OCI-LY7 (cell line): ENCODE results near the gene HLA-E. TPM values are rescaled to one million over a fixed set of nuclear protein-coding genes. Genes with fewer than 3 reads are reported as not detected.

ENCODE experiments used
- BruUV-seq: library from RNA; stranded (reverse); fragments of 400-500 nt; replicated peaks from 2 replicates; lab custom pipeline; 2021; lab: Mats Ljungman, UMichigan
- CTCF ChIA-PET: fragments of 300-600 bp; sonication (Branson Sonifier 250); formaldehyde crosslinking; loops from one replicate; lab custom pipeline; 2022; ENCODE audit warnings: antibody characterized with exemption; ENCODE audit not compliant: unreplicated experiment; lab: Charles Lee
- POLR2A ChIA-PET: fragments of 300-600 bp; sonication (Branson Sonifier 250); formaldehyde crosslinking; loops from one replicate; lab custom pipeline; 2022; ENCODE audit warnings: antibody characterized with exemption; lab: Charles Lee
- DNase-seq: peaks from one replicate; pipeline ENCODE4 v3.0.0-alpha.2; 2015; ENCODE audit warnings: low spot score
- H2AFZ ChIP-seq: fragments of 200-600 bp; sonication (generic), shearing (Covaris generic); 2 replicates; pipeline ENCODE4 v1.6.1; 2014; ENCODE audit warnings: mild to moderate bottlenecking, antibody characterized with exemption, low read length, moderate library complexity
- H3K27ac ChIP-seq: fragments of 200-600 bp; sonication (generic); 2 replicates; pipeline ENCODE4 v1.5.1; 2014; ENCODE audit warnings: mixed run types, low read depth, mild to moderate bottlenecking, moderate library complexity, low read length, inconsistent platforms; ENCODE audit not compliant: poor library complexity, severe bottlenecking
- H3K36me3 ChIP-seq: fragments of 200-600 bp; sonication (generic); 2 replicates; pipeline ENCODE4 v1.6.1; 2014; ENCODE audit warnings: mild to moderate bottlenecking, antibody characterized with exemption, low read length, moderate library complexity, mixed read lengths; ENCODE audit not compliant: insufficient read depth
- H3K4me1 ChIP-seq: fragments of 200-600 bp; sonication (generic); 2 replicates; pipeline ENCODE4 v1.5.1; 2014; ENCODE audit warnings: mild to moderate bottlenecking, low read length; ENCODE audit not compliant: insufficient read depth, poor library complexity, severe bottlenecking
- H3K4me2 ChIP-seq: fragments of 200-600 bp; sonication (generic); 2 replicates; pipeline ENCODE4 v1.6.1; 2014; ENCODE audit warnings: mild to moderate bottlenecking, low read length
- H3K4me3 ChIP-seq: fragments of 200-600 bp; sonication (generic); 2 replicates; pipeline ENCODE4 v1.5.1; 2014; ENCODE audit warnings: mild to moderate bottlenecking, low read depth, low read length; ENCODE audit not compliant: poor library complexity, severe bottlenecking
- H3K79me2 ChIP-seq: fragments of 200-600 bp; sonication (generic); 2 replicates; pipeline ENCODE4 v1.6.1; 2016; ENCODE audit warnings: low read depth, mild to moderate bottlenecking, low read length, moderate library complexity, mixed read lengths; ENCODE audit not compliant: insufficient read depth
- H3K9me2 ChIP-seq: fragments of 200-600 bp; sonication (generic); 2 replicates; pipeline ENCODE4 v1.6.1; 2016; ENCODE audit warnings: mild to moderate bottlenecking, low read length, mixed read lengths; ENCODE audit not compliant: insufficient read depth
- H3K9me3 ChIP-seq: fragments of 200-600 bp; sonication (generic); 2 replicates; pipeline ENCODE4 v1.6.1; 2014; ENCODE audit warnings: mild to moderate bottlenecking, mixed run types, low read length, mixed read lengths
- H4K20me1 ChIP-seq: fragments of 200-600 bp; sonication (generic); 2 replicates; pipeline ENCODE4 v1.6.1; 2014; ENCODE audit warnings: mild to moderate bottlenecking, antibody characterized with exemption, low read length, moderate library complexity, mixed read lengths; ENCODE audit not compliant: insufficient read depth
- EZH2phosphoT487 ChIP-seq: fragments of 200-600 bp; sonication (generic); IDR thresholded peaks from 2 replicates; pipeline ENCODE4 v1.6.1; 2018; ENCODE audit warnings: low read depth, borderline replicate concordance, mild to moderate bottlenecking, mixed run types, antibody characterized with exemption, low read length, moderate library complexity, mixed read lengths
- intact Hi-C: fragments of 100-400 bp; cut with micrococcal nuclease; formaldehyde crosslinking; loops from one replicate; pipeline ENCODE4 v1.10.0; 2022; ENCODE audit not compliant: unreplicated experiment
- total RNA-seq, 2 experiments: library from RNA; depleted of rRNA in 1 of 2; stranded (reverse); fragments of >200 nt in 1 of 2; shearing (Covaris generic) in 1 of 2; gene quantifications; 2 replicates each; pipeline ENCODE4 v1.2.3, GENCODE V29; 2014 to 2022
- TF ChIP-seq, protein P1 (sequence below): fragments of 200-600 bp; sonication (generic); conservative IDR thresholded peaks from 2 replicates; pipeline ENCODE4 v1.5.1; 2014; ENCODE audit warnings: mild to moderate bottlenecking, antibody characterized with exemption, low read length, moderate library complexity, mixed read lengths

Gene HLA-E
- total RNA-seq, 2 experiments from 2014 or later: 123 to 131 TPM

DNA sequence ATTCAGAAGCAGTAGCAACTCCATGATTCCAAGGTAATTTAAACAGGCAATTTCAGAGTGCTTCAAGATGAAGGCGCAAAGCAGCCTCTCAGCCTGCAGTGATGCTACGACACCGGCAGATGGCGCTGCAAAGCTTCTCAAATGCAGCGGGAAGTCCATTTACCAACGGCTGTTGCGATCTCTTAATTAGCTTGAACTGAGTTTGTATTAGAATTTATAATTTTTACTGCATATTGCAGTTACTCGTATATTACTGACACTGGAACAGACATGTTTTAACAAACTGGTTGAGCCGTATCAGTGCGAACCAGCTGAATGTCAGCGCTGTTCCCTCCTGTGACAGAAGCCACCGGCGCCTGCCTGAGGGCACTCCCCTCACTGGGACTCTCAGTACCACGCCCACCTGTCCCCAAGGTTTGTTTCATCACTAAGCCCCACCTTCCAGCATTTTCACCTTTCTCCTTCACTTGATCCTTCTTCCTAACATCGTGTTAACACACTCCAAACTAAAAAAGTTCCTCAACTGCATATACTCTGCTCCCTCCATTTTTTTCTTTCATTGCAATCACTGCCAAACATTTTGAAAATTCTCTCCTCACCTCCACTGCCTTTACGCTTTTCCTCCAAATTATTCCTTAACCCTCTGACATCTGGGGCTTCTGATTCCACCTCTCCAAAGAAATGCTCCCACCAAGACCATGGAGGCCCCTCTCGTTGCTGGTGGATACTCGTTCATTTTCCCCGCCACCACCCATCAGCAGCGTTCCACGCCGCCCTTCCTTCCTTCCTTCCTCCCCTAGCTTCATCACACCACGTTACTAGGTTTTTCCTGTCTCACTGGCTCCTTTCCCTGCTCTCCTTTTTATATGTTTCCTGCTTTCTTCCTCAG, 52.5 kb downstream of the HLA-E start:
- DNase-seq: peak; percentile 87
- Histone ChIP-seq H2AFZ (peak overlapping the region; percentile 37; the same call in 1 of the 2 replicates), H3K79me2 (no peaks in the 10 kb centered on the region), H3K36me3 (peaks cover 30% of the 10 kb centered on the region), H3K9me3 (no peaks in the 10 kb centered on the region), H3K9me2 (no peaks in the 10 kb centered on the region), H4K20me1 (no peaks in the 10 kb centered on the region), H3K4me1 (peaks cover 15% of the 10 kb centered on the region), H3K4me3 (peak overlapping the region; percentile 46), H3K27ac (peak overlapping the region; percentile 20), H3K4me2 (peak overlapping the region; percentile 64)
- ChIA-PET CTCF (interaction anchor here (0.6 to 1.6 kb wide), 6 partner anchors 9 to 143 kb away, joined by 3 to 7 read pairs (median 4); no protein-coding TSS in a partner anchor), POLR2A (interaction anchor here (0.7 to 1.4 kb wide), 4 partner anchors 38 to 74 kb away, joined by 3 to 5 read pairs (median 3); no protein-coding TSS in a partner anchor)
- intact Hi-C loops: loop anchor here (1.0 to 5.0 kb wide), 4 partner anchors 55 to 191 kb away; partner anchors contain the start of gene DHX16
- TF ChIP-seq, protein P1, sequence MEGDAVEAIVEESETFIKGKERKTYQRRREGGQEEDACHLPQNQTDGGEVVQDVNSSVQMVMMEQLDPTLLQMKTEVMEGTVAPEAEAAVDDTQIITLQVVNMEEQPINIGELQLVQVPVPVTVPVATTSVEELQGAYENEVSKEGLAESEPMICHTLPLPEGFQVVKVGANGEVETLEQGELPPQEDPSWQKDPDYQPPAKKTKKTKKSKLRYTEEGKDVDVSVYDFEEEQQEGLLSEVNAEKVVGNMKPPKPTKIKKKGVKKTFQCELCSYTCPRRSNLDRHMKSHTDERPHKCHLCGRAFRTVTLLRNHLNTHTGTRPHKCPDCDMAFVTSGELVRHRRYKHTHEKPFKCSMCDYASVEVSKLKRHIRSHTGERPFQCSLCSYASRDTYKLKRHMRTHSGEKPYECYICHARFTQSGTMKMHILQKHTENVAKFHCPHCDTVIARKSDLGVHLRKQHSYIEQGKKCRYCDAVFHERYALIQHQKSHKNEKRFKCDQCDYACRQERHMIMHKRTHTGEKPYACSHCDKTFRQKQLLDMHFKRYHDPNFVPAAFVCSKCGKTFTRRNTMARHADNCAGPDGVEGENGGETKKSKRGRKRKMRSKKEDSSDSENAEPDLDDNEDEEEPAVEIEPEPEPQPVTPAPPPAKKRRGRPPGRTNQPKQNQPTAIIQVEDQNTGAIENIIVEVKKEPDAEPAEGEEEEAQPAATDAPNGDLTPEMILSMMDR: peak; percentile 100
- TF ChIP-seq EZH2phosphoT487: no peak
- BruUV-seq: no TSS peak

DNA sequence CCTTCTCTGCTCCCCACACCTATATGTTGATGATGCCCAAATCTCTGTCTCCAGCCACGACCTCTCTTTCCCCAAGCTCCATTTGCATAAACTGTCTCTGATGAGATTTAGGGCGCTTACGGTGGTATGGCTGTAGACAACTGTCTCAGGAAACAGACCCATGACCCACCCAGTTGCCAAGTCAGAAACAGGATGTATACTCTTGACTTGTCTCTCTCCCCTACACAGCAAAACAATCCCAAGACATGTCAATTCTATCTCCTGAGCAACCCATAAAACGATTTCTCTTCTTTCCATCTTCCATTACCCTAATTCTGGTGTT, 53.1 kb downstream of the HLA-E start:
- intact Hi-C loops: loop anchor here (5.0 kb wide), 2 partner anchors 130 to 190 kb away; partner anchors contain the start of gene DHX16
- peak overlapping the region; percentile 37; the same call in 1 of the 2 replicates for H2AFZ ChIP-seq
- H3K79me2 ChIP-seq: no peaks in the 10 kb centered on the region
- peak; percentile 61 for DNase-seq
- H3K4me2 ChIP-seq: peak overlapping the region; percentile 64
- CTCF ChIA-PET: interaction anchor here (1.6 kb wide), 1 partner anchor 60 kb away, joined by 7 read pairs; no protein-coding TSS in a partner anchor
- H4K20me1 ChIP-seq: no peaks in the 10 kb centered on the region
- H3K36me3 ChIP-seq: peaks cover 36% of the 10 kb centered on the region
- H3K4me3 ChIP-seq: peak overlapping the region; percentile 46
- peaks cover 15% of the 10 kb centered on the region for H3K4me1 ChIP-seq
- no peaks in the 10 kb centered on the region for H3K9me3 ChIP-seq
- TF ChIP-seq, protein P1: no peak
- no peak for TF ChIP-seq EZH2phosphoT487
- H3K9me2 ChIP-seq: no peaks in the 10 kb centered on the region
- POLR2A ChIA-PET: interaction anchor here (0.7 to 1.3 kb wide), 2 partner anchors 38 to 73 kb away, joined by 3 read pairs; no protein-coding TSS in a partner anchor
- BruUV-seq: no TSS peak
- peak overlapping the region; percentile 20 for H3K27ac ChIP-seq
